ENCODE results near the gene CHCHD2. TPM values are rescaled to one million over a fixed set of nuclear protein-coding genes. Genes with fewer than 3 reads are reported as not detected.

Gene CHCHD2
- total RNA-seq, 1 experiment from 2014 or later = 510 TPM

DNA sequence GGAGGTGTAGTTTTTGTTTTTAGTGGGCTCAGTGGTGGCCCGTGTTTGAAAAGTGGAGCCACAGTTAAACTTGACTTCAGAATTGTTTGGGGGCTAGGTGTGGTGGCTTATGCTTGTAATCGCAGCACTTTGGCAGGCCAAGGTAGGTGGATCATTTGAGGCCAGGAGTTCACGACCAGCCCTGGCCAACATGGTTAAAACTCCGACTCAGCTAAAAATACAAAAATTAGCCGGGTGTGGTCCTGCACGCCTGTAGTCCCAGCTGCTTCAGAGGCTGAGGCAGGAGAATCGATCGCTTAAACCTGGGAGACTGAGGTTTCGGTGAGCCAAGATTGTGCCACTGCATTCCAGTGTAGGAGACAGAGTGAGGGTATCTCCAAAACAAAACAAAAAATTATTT is 52.9 kb downstream of the CHCHD2 start:
- H3K9me2 ChIP-seq (ENCODE audit: insufficient read depth) = no peaks in the 10 kb centered on the region
- ChIA-PET POLR2A (interaction anchor here (0.6 to 1.8 kb wide), 3 partner anchors 9 to 37 kb away, joined by 3 to 5 read pairs (median 5); no protein-coding TSS in a partner anchor), RAD21 (ENCODE audit: low non-redundant PET in 1 of 2, low total read pairs in 2 of 2, uncharacterized antibody in 2 of 2, unreplicated experiment in 2 of 2) (no interaction called here), CTCF (no interaction called here)
- no peaks in the 10 kb centered on the region for H3K9me3 ChIP-seq (ENCODE audit: control insufficient read depth in 1 of 2, insufficient read depth in 1 of 2, low read depth in 1 of 2, low read length in 2 of 2)
- H3K79me2 ChIP-seq (ENCODE audit: insufficient read depth, low read length) = peaks cover 95% of the 10 kb centered on the region
- DNase-seq (ENCODE audit: low read depth, low spot score) = no peak
- peak overlapping the region; percentile 97 for H3K9ac ChIP-seq (ENCODE audit: low read length)
- peak overlapping the region; percentile 94 for H3K4me2 ChIP-seq (ENCODE audit: low read length)
- ATAC-seq = no peak
- H3K27ac ChIP-seq (ENCODE audit: low read depth, low read length) = peak overlapping the region; percentile 25
- intact Hi-C loops (cut with micrococcal nuclease) = no loop called here
- no peaks in the 10 kb centered on the region for H3K27me3 ChIP-seq (ENCODE audit: insufficient read depth, low read length)
- TF ChIP-seq, protein P1, sequence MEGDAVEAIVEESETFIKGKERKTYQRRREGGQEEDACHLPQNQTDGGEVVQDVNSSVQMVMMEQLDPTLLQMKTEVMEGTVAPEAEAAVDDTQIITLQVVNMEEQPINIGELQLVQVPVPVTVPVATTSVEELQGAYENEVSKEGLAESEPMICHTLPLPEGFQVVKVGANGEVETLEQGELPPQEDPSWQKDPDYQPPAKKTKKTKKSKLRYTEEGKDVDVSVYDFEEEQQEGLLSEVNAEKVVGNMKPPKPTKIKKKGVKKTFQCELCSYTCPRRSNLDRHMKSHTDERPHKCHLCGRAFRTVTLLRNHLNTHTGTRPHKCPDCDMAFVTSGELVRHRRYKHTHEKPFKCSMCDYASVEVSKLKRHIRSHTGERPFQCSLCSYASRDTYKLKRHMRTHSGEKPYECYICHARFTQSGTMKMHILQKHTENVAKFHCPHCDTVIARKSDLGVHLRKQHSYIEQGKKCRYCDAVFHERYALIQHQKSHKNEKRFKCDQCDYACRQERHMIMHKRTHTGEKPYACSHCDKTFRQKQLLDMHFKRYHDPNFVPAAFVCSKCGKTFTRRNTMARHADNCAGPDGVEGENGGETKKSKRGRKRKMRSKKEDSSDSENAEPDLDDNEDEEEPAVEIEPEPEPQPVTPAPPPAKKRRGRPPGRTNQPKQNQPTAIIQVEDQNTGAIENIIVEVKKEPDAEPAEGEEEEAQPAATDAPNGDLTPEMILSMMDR (IDR thresholded peaks at IDR 0.05 in 2 of 3, conservative IDR thresholded peaks at IDR 0.05 in 1 of 3; ENCODE audit: borderline replicate concordance in 1 of 3, insufficient read depth in 1 of 3, low read depth in 2 of 3, low read length in 2 of 3) = no peak
- peak overlapping the region; percentile 90 to 98; a peak in 3 of 4 replicates for H3K4me3 ChIP-seq (replicated peaks in 1 of 2; ENCODE audit: low read depth in 1 of 2, low read length in 2 of 2)
- peaks cover 25% of the 10 kb centered on the region; the same call in 1 of the 2 replicates for H4K20me1 ChIP-seq (ENCODE audit: insufficient read depth)
- no peak overlapping the region for H2AFZ ChIP-seq (ENCODE audit: low read depth, low read length, poor library complexity, severe bottlenecking)
- no TSS peak for BruUV-seq (replicated peaks)
- peaks cover 19 to 32% of the 10 kb centered on the region in 2 experiments for H3K4me1 ChIP-seq (ENCODE audit: control insufficient read depth in 1 of 2, insufficient read depth in 2 of 2, low read length in 2 of 2)
- H3K36me3 ChIP-seq (ENCODE audit: control insufficient read depth in 1 of 2, insufficient read depth in 2 of 2, low read length in 2 of 2) = peaks cover 45 to 48% of the 10 kb centered on the region in 2 experiments

Other genes with a start within 250 kb of the CHCHD2 start
- gene SEPTIN14, start 243.7 kb downstream of the CHCHD2 start, total RNA-seq (2021; ENCODE audit: unreplicated experiment) = not detected
- 2.6 TPM for gene ZNF713, start 219.0 kb downstream of the CHCHD2 start, total RNA-seq (2021; ENCODE audit: unreplicated experiment)
- gene MRPS17, start 154.6 kb downstream of the CHCHD2 start, total RNA-seq (2021; ENCODE audit: unreplicated experiment) = 27.5 TPM
- gene NIPSNAP2, start 141.9 kb downstream of the CHCHD2 start, total RNA-seq (2021; ENCODE audit: unreplicated experiment) = 62.4 TPM
- gene PSPH, start 55.0 kb downstream of the CHCHD2 start, total RNA-seq (2021; ENCODE audit: unreplicated experiment) = 50.7 TPM
- gene CCT6A, start 54.7 kb downstream of the CHCHD2 start, total RNA-seq (2021; ENCODE audit: unreplicated experiment) = 257 TPM
- 173 TPM for gene SUMF2, start 42.2 kb downstream of the CHCHD2 start, total RNA-seq (2021; ENCODE audit: unreplicated experiment)
- gene PHKG1, start 13.5 kb downstream of the CHCHD2 start, total RNA-seq (2021; ENCODE audit: unreplicated experiment) = 1.1 TPM
- gene NUPR2, start 9.9 kb upstream of the CHCHD2 start, total RNA-seq (2021; ENCODE audit: unreplicated experiment) = not detected

Data from HCT116 (cell line).